ENCODE results near the gene RPS15A. TPM values are rescaled to one million over a fixed set of nuclear protein-coding genes. Genes with fewer than 3 reads are reported as not detected.

RPS15A gene
- polyA plus RNA-seq, 1 donor from 2014 or later: 3,296 TPM

DNA sequence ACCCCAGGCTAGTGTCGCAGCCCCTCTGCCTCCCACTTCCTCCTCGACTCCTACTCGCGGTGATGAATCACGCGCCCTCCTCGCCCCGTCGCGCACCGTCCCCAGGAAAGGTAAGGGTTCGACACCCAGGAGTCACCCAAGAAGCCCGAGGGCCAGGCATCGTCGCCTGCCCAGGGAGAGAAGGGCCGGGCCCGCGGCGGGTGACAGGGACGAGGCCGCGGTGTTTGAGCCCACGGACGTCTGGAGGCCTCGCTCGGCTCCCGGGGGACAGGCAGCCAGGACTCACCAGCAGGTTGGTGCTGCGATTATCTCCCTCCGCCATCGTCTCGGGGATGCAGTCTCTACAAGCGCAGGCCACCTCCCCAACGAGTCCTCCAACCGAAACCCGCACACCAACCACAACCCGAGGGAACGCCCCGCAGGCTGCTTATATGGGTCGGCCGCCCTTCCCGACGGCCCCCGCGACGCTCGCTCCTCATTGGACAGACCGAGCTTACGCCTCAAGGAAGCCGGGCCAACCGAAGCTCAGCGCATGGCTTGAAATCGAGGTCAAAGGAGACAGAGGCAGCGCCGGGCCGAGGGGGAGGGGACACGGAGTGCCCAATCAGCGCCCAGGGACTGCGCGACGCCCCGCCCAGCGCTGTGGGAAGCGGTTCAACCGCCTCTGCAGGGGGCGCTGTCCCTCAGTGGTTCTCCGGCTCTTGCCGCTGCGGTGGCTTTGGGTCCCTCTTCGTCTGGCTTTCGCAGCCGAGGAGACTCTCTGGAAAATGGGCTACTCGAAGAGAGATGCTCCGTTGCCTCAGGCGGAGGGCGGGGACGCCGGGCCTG lies 11.2 kb upstream of the RPS15A start, which contains the start of gene ARL6IP1:
ARL6IP1 (minus strand) TSS at position 405 of the 828 bp plus-strand sequence; CDS start at position 322, 83 bp downstream.
- peak within 1 kb of the TSS; percentile 83 for H3K4me3 ChIP-seq (ENCODE audit: low read length)
- no peaks in the 10 kb centered on the region for H3K36me3 ChIP-seq (ENCODE audit: insufficient read depth, low read length)
- peak within 1 kb of the TSS; percentile 77 for H3K4me2 ChIP-seq (ENCODE audit: low read length)
- H3F3A ChIP-seq (ENCODE audit: insufficient read depth, low read length, poor library complexity, severe bottlenecking): no peaks in the 10 kb centered on the region
- no peaks in the 10 kb centered on the region for H3K27me3 ChIP-seq (ENCODE audit: insufficient read depth, low read depth, low read length)
- H3K27ac ChIP-seq (ENCODE audit: low read length): peak within 1 kb of the TSS; percentile 88
- no peaks in the 10 kb centered on the region for H3K9me3 ChIP-seq (ENCODE audit: low read length)
- no peaks in the 10 kb centered on the region for H4K20me1 ChIP-seq (ENCODE audit: insufficient read depth)
- H3K9ac ChIP-seq (ENCODE audit: low read length): peak within 1 kb of the TSS; percentile 76
- H3K9me2 ChIP-seq (ENCODE audit: insufficient read depth, low read length): no peaks in the 10 kb centered on the region
- peaks cover 35% of the 10 kb centered on the region for H3K79me2 ChIP-seq (replicated peaks; ENCODE audit: insufficient read depth, low read length)
- TF ChIP-seq TAF1 (IDR thresholded peaks at IDR 0.05; ENCODE audit: low read depth) (peak; percentile 79), EZH2 (IDR thresholded peaks at IDR 0.05; ENCODE audit: borderline replicate concordance, insufficient read depth, low read length, poor library complexity, severe bottlenecking) (no peak), RAD21 (conservative IDR thresholded peaks at IDR 0.05) (peak; percentile 75), EP300 (conservative IDR thresholded peaks at IDR 0.05; ENCODE audit: poor library complexity, severe bottlenecking) (no peak), SMC3 (conservative IDR thresholded peaks at IDR 0.05; ENCODE audit: poor library complexity) (peak; percentile 73), MXI1 (conservative IDR thresholded peaks at IDR 0.05; ENCODE audit: poor library complexity, severe bottlenecking) (peak; percentile 88), POLR2AphosphoS5 (IDR thresholded peaks at IDR 0.05) (peak; percentile 98)
- TF ChIP-seq, protein P1, sequence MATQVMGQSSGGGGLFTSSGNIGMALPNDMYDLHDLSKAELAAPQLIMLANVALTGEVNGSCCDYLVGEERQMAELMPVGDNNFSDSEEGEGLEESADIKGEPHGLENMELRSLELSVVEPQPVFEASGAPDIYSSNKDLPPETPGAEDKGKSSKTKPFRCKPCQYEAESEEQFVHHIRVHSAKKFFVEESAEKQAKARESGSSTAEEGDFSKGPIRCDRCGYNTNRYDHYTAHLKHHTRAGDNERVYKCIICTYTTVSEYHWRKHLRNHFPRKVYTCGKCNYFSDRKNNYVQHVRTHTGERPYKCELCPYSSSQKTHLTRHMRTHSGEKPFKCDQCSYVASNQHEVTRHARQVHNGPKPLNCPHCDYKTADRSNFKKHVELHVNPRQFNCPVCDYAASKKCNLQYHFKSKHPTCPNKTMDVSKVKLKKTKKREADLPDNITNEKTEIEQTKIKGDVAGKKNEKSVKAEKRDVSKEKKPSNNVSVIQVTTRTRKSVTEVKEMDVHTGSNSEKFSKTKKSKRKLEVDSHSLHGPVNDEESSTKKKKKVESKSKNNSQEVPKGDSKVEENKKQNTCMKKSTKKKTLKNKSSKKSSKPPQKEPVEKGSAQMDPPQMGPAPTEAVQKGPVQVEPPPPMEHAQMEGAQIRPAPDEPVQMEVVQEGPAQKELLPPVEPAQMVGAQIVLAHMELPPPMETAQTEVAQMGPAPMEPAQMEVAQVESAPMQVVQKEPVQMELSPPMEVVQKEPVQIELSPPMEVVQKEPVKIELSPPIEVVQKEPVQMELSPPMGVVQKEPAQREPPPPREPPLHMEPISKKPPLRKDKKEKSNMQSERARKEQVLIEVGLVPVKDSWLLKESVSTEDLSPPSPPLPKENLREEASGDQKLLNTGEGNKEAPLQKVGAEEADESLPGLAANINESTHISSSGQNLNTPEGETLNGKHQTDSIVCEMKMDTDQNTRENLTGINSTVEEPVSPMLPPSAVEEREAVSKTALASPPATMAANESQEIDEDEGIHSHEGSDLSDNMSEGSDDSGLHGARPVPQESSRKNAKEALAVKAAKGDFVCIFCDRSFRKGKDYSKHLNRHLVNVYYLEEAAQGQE (IDR thresholded peaks at IDR 0.05; ENCODE audit: borderline replicate concordance): peak; percentile 85
- TF ChIP-seq, protein P2, sequence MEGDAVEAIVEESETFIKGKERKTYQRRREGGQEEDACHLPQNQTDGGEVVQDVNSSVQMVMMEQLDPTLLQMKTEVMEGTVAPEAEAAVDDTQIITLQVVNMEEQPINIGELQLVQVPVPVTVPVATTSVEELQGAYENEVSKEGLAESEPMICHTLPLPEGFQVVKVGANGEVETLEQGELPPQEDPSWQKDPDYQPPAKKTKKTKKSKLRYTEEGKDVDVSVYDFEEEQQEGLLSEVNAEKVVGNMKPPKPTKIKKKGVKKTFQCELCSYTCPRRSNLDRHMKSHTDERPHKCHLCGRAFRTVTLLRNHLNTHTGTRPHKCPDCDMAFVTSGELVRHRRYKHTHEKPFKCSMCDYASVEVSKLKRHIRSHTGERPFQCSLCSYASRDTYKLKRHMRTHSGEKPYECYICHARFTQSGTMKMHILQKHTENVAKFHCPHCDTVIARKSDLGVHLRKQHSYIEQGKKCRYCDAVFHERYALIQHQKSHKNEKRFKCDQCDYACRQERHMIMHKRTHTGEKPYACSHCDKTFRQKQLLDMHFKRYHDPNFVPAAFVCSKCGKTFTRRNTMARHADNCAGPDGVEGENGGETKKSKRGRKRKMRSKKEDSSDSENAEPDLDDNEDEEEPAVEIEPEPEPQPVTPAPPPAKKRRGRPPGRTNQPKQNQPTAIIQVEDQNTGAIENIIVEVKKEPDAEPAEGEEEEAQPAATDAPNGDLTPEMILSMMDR (IDR thresholded peaks at IDR 0.05; ENCODE audit: poor library complexity, severe bottlenecking): peak; percentile 99
- H2AFZ ChIP-seq (ENCODE audit: low read depth, low read length): peak within 1 kb of the TSS; percentile 73

DNA sequence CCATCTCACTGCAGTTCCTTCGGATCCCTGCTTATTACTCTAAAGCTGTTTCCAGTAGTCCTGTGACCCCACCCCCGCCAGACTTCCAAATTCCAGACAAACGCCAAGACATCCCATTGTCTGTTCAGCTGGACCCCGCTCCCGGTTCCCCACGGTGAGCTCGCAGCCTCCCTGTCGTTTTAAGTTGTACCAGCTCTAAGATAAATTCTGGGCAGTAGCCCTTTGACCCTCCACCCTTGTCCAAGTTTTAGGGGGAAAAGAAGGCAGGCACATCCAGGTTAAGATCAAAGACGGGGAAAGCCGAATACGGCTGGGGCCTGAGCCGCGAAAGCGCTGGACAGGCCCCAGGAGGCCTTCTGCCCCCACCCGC lies 10.6 kb upstream of the RPS15A start:
- TF ChIP-seq POLR2AphosphoS5 (IDR thresholded peaks at IDR 0.05) (no peak), MXI1 (conservative IDR thresholded peaks at IDR 0.05; ENCODE audit: poor library complexity, severe bottlenecking) (no peak), TAF1 (IDR thresholded peaks at IDR 0.05; ENCODE audit: low read depth) (no peak), EZH2 (IDR thresholded peaks at IDR 0.05; ENCODE audit: borderline replicate concordance, insufficient read depth, low read length, poor library complexity, severe bottlenecking) (no peak), RAD21 (conservative IDR thresholded peaks at IDR 0.05) (no peak), SMC3 (conservative IDR thresholded peaks at IDR 0.05; ENCODE audit: poor library complexity) (no peak)
- TF ChIP-seq, protein P1 (IDR thresholded peaks at IDR 0.05; ENCODE audit: borderline replicate concordance): no peak
- Histone ChIP-seq H3K9ac (ENCODE audit: low read length) (peak overlapping the region; percentile 76), H3F3A (ENCODE audit: insufficient read depth, low read length, poor library complexity, severe bottlenecking) (no peaks in the 10 kb centered on the region), H3K27me3 (ENCODE audit: insufficient read depth, low read depth, low read length) (no peaks in the 10 kb centered on the region), H4K20me1 (ENCODE audit: insufficient read depth) (no peaks in the 10 kb centered on the region), H3K9me2 (ENCODE audit: insufficient read depth, low read length) (no peaks in the 10 kb centered on the region), H3K79me2 (replicated peaks; ENCODE audit: insufficient read depth, low read length) (peaks cover 35% of the 10 kb centered on the region), H3K4me2 (ENCODE audit: low read length) (peak overlapping the region; percentile 77), H3K4me3 (ENCODE audit: low read length) (peak overlapping the region; percentile 83), H3K27ac (ENCODE audit: low read length) (peak overlapping the region; percentile 74), H3K36me3 (ENCODE audit: insufficient read depth, low read length) (no peaks in the 10 kb centered on the region), H3K9me3 (ENCODE audit: low read length) (no peaks in the 10 kb centered on the region), H2AFZ (ENCODE audit: low read depth, low read length) (peak overlapping the region; percentile 47)
